Measurements from ENCODE around the gene APOA1.

Gene APOA1

DNA sequence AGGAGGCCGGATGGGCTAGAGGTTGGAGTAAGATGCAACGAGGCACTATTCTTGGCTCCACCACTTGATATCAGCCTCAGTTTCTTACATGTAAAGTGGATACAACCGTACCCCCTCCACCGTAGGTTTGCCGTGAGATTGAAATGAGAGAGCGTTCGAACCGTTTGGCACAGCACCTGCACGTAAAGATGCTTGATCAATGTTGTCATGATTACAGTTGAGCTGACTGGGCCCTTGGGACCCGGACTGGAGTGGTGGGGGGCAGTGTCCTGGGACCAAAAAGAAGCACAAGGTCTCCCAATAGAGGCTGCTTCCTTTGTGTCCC is 4.0 kb downstream of the APOA1 start:
- Histone ChIP-seq H3K4me1 (ENCODE audit: insufficient read depth, low read length) (peaks cover 5% of the 10 kb centered on the region; the same call in 1 of the 2 replicates), H3K9ac (ENCODE audit: low read depth, low read length) (no peak overlapping the region), H3K4me3 (ENCODE audit: low read length) (no peak overlapping the region), H3K27me3 (ENCODE audit: insufficient read depth, low read length) (peaks cover 7% of the 10 kb centered on the region), H3K27ac (ENCODE audit: low read depth, low read length) (no peak overlapping the region), H3K36me3 (ENCODE audit: insufficient read depth, low read length) (no peaks in the 10 kb centered on the region), H3K9me3 (ENCODE audit: insufficient read depth, low read depth, low read length) (no peaks in the 10 kb centered on the region)
- WGBS, result 91% methylated on average over 10 of the region's 10 CpGs

- Histone ChIP-seq H3K4me3 (ENCODE audit: low read length) (no peak overlapping the region), H3K4me1 (ENCODE audit: insufficient read depth, low read length) (no peaks in the 10 kb centered on the region), H3K9me3 (ENCODE audit: insufficient read depth, low read depth, low read length) (no peaks in the 10 kb centered on the region), H3K27ac (ENCODE audit: low read depth, low read length) (no peak overlapping the region), H3K36me3 (ENCODE audit: insufficient read depth, low read length) (no peaks in the 10 kb centered on the region), H3K27me3 (ENCODE audit: insufficient read depth, low read length) (peaks cover 7% of the 10 kb centered on the region), H3K9ac (ENCODE audit: low read depth, low read length) (no peak overlapping the region)
- 84% methylated on average over 12 of the region's 13 CpGs for WGBS
Measured at GRCh38 chr11:116832350-116833290, 4.8 kb downstream of the APOA1 start.

DNA sequence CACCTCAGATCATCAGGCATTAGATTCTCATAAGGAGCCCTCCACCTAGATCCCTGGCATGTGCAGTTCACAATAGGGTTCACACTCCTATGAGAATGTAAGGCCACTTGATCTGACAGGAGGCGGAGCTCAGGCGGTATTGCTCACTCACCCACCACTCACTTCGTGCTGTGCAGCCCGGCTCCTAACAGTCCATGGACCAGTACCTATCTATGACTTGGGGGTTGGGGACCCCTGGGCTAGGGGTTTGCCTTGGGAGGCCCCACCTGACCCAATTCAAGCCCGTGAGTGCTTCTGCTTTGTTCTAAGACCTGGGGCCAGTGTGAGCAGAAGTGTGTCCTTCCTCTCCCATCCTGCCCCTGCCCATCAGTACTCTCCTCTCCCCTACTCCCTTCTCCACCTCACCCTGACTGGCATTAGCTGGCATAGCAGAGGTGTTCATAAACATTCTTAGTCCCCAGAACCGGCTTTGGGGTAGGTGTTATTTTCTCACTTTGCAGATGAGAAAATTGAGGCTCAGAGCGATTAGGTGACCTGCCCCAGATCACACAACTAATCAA is 5.6 kb downstream of the APOA1 start:
- Histone ChIP-seq H3K9ac (ENCODE audit: low read depth, low read length) (no peak overlapping the region), H3K4me1 (ENCODE audit: insufficient read depth, low read length) (no peaks in the 10 kb centered on the region), H3K4me3 (ENCODE audit: low read length) (no peak overlapping the region), H3K27me3 (ENCODE audit: insufficient read depth, low read length) (peaks cover 7% of the 10 kb centered on the region), H3K36me3 (ENCODE audit: insufficient read depth, low read length) (no peaks in the 10 kb centered on the region), H3K9me3 (ENCODE audit: insufficient read depth, low read depth, low read length) (no peaks in the 10 kb centered on the region), H3K27ac (ENCODE audit: low read depth, low read length) (no peak overlapping the region)
- WGBS, result 95% methylated on average over 7 of the region's 7 CpGs

- H3K27ac ChIP-seq (ENCODE audit: low read depth, low read length), result no peak overlapping the region
- peaks cover 5% of the 10 kb centered on the region for H3K27me3 ChIP-seq (ENCODE audit: insufficient read depth, low read length)
- no peak overlapping the region for H3K9ac ChIP-seq (ENCODE audit: low read depth, low read length)
- no peak overlapping the region for H3K4me3 ChIP-seq (ENCODE audit: low read length)
- no peaks in the 10 kb centered on the region for H3K9me3 ChIP-seq (ENCODE audit: insufficient read depth, low read depth, low read length)
- no peaks in the 10 kb centered on the region for H3K36me3 ChIP-seq (ENCODE audit: insufficient read depth, low read length)
- no peaks in the 10 kb centered on the region for H3K4me1 ChIP-seq (ENCODE audit: insufficient read depth, low read length)
- 94% methylated on average over 17 of the region's 17 CpGs for WGBS
Measured at GRCh38 chr11:116830184-116830912, 7.1 kb downstream of the APOA1 start.

- WGBS, result 76% methylated on average over 9 of the region's 9 CpGs
- Histone ChIP-seq H3K4me3 (ENCODE audit: low read length) (no peak within 1 kb of the TSS), H3K27me3 (ENCODE audit: insufficient read depth, low read length) (no peaks in the 10 kb centered on the region; the same call in 1 of the 2 replicates), H3K4me1 (ENCODE audit: insufficient read depth, low read length) (no peaks in the 10 kb centered on the region), H3K9ac (ENCODE audit: low read depth, low read length) (no peak within 1 kb of the TSS), H3K27ac (ENCODE audit: low read depth, low read length) (no peak within 1 kb of the TSS), H3K9me3 (ENCODE audit: insufficient read depth, low read depth, low read length) (no peaks in the 10 kb centered on the region), H3K36me3 (ENCODE audit: insufficient read depth, low read length) (no peaks in the 10 kb centered on the region)
Measured at GRCh38 chr11:116829525-116830183, 7.8 kb downstream of the APOA1 start, which contains the start of gene APOC3. APOC3 (plus strand) TSS chr11:116829907; CDS start chr11:116830583, 676 bp downstream.

DNA sequence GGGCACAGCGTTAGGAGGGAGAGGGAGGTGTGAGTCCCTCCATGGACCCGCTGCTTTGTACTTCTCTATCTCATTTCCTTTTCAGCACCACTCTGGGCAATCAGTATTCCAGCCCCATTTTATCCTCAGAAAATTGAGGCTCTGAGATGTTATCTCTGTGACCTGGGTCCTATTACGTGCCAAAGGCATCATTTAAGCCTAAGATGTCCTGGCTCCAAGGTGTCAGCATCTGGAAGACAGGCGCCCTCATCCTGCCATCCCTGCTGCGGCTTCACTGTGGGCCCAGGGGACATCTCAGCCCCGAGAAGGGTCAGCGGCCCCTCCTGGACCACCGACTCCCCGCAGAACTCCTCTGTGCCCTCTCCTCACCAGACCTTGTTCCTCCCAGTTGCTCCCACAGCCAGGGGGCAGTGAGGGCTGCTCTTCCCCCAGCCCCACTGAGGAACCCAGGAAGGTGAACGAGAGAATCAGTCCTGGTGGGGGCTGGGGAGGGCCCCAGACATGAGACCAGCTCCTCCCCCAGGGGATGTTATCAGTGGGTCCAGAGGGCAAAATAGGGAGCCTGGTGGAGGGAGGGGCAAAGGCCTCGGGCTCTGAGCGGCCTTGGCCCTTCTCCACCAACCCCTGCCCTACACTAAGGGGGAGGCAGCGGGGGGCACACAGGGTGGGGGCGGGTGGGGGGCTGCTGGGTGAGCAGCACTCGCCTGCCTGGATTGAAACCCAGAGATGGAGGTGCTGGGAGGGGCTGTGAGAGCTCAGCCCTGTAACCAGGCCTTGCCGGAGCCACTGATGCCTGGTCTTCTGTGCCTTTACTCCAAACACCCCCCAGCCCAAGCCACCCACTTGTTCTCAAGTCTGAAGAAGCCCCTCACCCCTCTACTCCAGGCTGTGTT is 8.5 kb downstream of the APOA1 start:
- Histone ChIP-seq H3K9ac (ENCODE audit: low read depth, low read length) (no peak overlapping the region), H3K9me3 (ENCODE audit: insufficient read depth, low read depth, low read length) (no peaks in the 10 kb centered on the region), H3K36me3 (ENCODE audit: insufficient read depth, low read length) (no peaks in the 10 kb centered on the region), H3K27me3 (ENCODE audit: insufficient read depth, low read length) (no peaks in the 10 kb centered on the region; the same call in 1 of the 2 replicates), H3K4me1 (ENCODE audit: insufficient read depth, low read length) (no peaks in the 10 kb centered on the region), H3K4me3 (ENCODE audit: low read length) (no peak overlapping the region), H3K27ac (ENCODE audit: low read depth, low read length) (no peak overlapping the region)
- 77% methylated on average over 11 of the region's 16 CpGs for WGBS

DNA sequence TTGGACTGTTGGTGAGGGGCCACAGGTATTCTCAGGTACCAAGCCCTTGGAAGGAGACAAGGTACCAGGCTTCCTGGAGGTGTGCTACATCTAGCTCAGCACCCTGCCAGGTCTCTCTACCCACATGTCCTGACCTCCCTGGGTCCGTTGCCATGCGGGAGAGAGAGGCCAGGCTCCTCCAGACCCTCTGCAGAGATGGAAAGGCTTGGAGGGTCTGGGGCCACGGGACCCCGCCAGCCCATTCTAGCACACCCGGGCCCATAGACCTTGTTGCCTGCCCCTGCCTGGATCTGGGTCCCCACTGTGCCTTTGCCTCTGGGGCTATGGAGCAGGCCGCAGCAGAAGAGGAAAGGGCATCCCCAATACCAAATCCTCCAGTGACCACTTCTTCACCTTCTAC is 10.0 kb downstream of the APOA1 start:
- Histone ChIP-seq H3K9me3 (ENCODE audit: insufficient read depth, low read depth, low read length) (no peaks in the 10 kb centered on the region), H3K36me3 (ENCODE audit: insufficient read depth, low read length) (no peaks in the 10 kb centered on the region), H3K27me3 (ENCODE audit: insufficient read depth, low read length) (no peaks in the 10 kb centered on the region; the same call in 1 of the 2 replicates), H3K27ac (ENCODE audit: low read depth, low read length) (no peak overlapping the region), H3K4me3 (ENCODE audit: low read length) (no peak overlapping the region), H3K9ac (ENCODE audit: low read depth, low read length) (no peak overlapping the region), H3K4me1 (ENCODE audit: insufficient read depth, low read length) (no peaks in the 10 kb centered on the region)
- 92% methylated on average over 6 of the region's 6 CpGs for WGBS

- WGBS, result 89% methylated on average over 9 of the region's 9 CpGs
Measured at GRCh38 chr11:116826751-116827431, 10.5 kb downstream of the APOA1 start.

DNA sequence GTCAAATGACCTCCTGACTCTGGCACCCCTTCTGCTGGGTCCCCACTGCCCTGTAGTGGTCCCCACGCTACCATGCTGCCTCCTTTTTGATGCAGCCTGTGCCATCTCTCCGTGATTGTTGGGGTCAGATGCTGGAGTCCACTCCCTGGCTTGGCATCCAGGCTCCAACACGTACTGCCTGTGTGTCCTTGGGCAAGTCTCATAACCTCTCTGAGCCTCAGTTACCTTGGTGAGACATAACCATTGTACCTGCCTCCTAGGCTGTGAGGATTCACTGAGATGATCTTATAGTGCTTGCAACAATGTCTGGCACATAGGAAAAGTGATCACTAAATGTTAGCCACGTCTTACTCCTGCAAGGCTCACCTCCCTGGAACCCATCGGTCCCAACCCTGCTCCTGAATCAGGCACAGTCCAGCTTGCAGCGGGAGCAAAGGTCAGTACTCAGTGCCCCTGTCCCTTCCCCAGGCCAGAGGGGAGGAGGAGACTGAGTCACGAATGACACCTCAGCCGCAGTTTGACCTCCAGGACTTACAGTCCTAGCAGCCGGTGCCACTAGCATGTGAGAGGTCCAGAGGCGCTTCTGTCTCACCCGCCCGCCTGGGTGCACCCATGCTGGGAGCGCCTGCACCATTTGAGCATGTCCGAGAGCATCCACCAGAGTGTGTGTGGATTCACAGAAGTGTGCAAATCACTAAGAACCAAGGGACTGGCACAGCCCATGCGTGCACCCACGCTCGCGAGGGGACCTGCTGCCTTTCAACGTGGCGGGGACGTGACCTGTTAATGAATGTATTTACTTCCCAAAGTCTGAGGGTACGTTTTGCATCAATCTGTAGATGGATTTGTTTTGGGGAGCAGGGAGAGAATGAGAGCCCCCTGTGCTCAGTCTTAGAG is 11.3 kb downstream of the APOA1 start:
- Histone ChIP-seq H3K4me1 (ENCODE audit: insufficient read depth, low read length) (no peaks in the 10 kb centered on the region), H3K9me3 (ENCODE audit: insufficient read depth, low read depth, low read length) (no peaks in the 10 kb centered on the region), H3K9ac (ENCODE audit: low read depth, low read length) (no peak overlapping the region), H3K27ac (ENCODE audit: low read depth, low read length) (no peak overlapping the region), H3K36me3 (ENCODE audit: insufficient read depth, low read length) (no peaks in the 10 kb centered on the region), H3K27me3 (ENCODE audit: insufficient read depth, low read length) (no peaks in the 10 kb centered on the region; the same call in 1 of the 2 replicates), H3K4me3 (ENCODE audit: low read length) (no peak overlapping the region)
- WGBS, result 85% methylated on average over 22 of the region's 22 CpGs

More at GRCh38 chr11:116826751-116827431, 10.5 kb downstream of the APOA1 start:
- Histone ChIP-seq H3K36me3 (ENCODE audit: insufficient read depth, low read length) (no peaks in the 10 kb centered on the region), H3K9me3 (ENCODE audit: insufficient read depth, low read depth, low read length) (no peaks in the 10 kb centered on the region), H3K9ac (ENCODE audit: low read depth, low read length) (no peak overlapping the region), H3K27me3 (ENCODE audit: insufficient read depth, low read length) (no peaks in the 10 kb centered on the region; the same call in 1 of the 2 replicates), H3K4me1 (ENCODE audit: insufficient read depth, low read length) (no peaks in the 10 kb centered on the region), H3K27ac (ENCODE audit: low read depth, low read length) (no peak overlapping the region), H3K4me3 (ENCODE audit: low read length) (no peak overlapping the region)
